Measurements from ENCODE around the gene ZNF148. TPM values are rescaled to one million over a fixed set of nuclear protein-coding genes. Genes with fewer than 3 reads are reported as not detected.

ZNF148 gene
- total and polyA plus RNA-seq, 2 of the 4 experiments (the other 2 are of a cell fraction), result 9.4 to 65.2 TPM

GRCh38 chr3:125322166-125322565 is 53.0 kb downstream of the ZNF148 start:
- dilution Hi-C loops (cut with HindIII; ENCODE audit: low sequenced_read_pairs, unreplicated experiment), result no loop called here
- in situ Hi-C loops (cut with MboI; ENCODE audit: low sequenced_read_pairs), result no loop called here
- ChIA-PET CTCF (interaction anchor here (0.6 kb wide), 1 partner anchor 11 kb away, joined by 3 read pairs; no protein-coding TSS in a partner anchor), POLR2A (ENCODE audit: unreplicated experiment) (no interaction called here)
- Histone ChIP-seq H3K27ac (ENCODE audit: insufficient read depth, low read length) (no peak overlapping the region), H3K23ac (ENCODE audit: low read depth, low read length) (no peak overlapping the region), H4K8ac (ENCODE audit: low read depth in 2 of 2, low read length in 2 of 2) (no peak overlapping the region), H2BK15ac (ENCODE audit: low read depth, low read length) (no peak overlapping the region), H3K18ac (ENCODE audit: low read depth, low read length) (no peak overlapping the region), H3K9ac (ENCODE audit: low read depth, low read length) (no peak overlapping the region), H2AK9ac (replicated peaks; ENCODE audit: low read depth, low read length, poor library complexity) (no peak overlapping the region), H4K91ac (ENCODE audit: insufficient read depth, low read depth, low read length) (no peak overlapping the region), H2BK120ac (ENCODE audit: low read depth, low read length) (no peak overlapping the region), H3K36me3 (ENCODE audit: control insufficient read depth, insufficient read depth, low read length) (peaks cover 2% of the 10 kb centered on the region; the same call in 1 of the 2 replicates), H3K4ac (ENCODE audit: low read depth, low read length) (no peak overlapping the region), H3K79me1 (ENCODE audit: low read depth in 1 of 2, low read length in 2 of 2) (peaks cover 6 to 35% of the 10 kb centered on the region in 2 experiments; a peak in 3 of 4 replicates), H4K5ac (ENCODE audit: low read depth, low read length) (no peak overlapping the region; the same call in 1 of the 2 replicates), H3K9me1 (ENCODE audit: insufficient read depth, low read length) (no peaks in the 10 kb centered on the region; the same call in 1 of the 2 replicates), H3K4me1 (ENCODE audit: control insufficient read depth, insufficient read depth, low read length) (peaks cover 4% of the 10 kb centered on the region; the same call in 1 of the 2 replicates), H4K20me1 (ENCODE audit: insufficient read depth, low read length) (no peaks in the 10 kb centered on the region; the same call in 1 of the 2 replicates), H2BK5ac (ENCODE audit: low read depth, low read length, poor library complexity, severe bottlenecking) (no peak overlapping the region), H2AFZ (replicated peaks; ENCODE audit: low read length, poor library complexity) (no peak overlapping the region), H3K27me3 (ENCODE audit: control insufficient read depth, insufficient read depth, low read length) (no peaks in the 10 kb centered on the region), H2AK5ac (ENCODE audit: low read depth, low read length) (no peak overlapping the region), H3K56ac (ENCODE audit: extremely low read depth, insufficient read depth, low read length) (no peak overlapping the region), H2BK20ac (ENCODE audit: low read depth, low read length) (no peak overlapping the region), H3K4me3 (ENCODE audit: insufficient read depth, low read depth, low read length) (no peak overlapping the region), H3K4me2 (ENCODE audit: low read depth, low read length) (no peak overlapping the region), H3K9me3 (ENCODE audit: control insufficient read depth, insufficient read depth, low read length) (peaks cover 2% of the 10 kb centered on the region; the same call in 1 of the 2 replicates), H3K14ac (replicated peaks; ENCODE audit: low read depth, low read length) (no peak overlapping the region)
- peak; percentile 78 for ATAC-seq (ENCODE audit: low read depth)
- peak; percentile 86 for DNase-seq
- TF ChIP-seq RCOR1 (IDR thresholded peaks at IDR 0.05; ENCODE audit: insufficient replicate concordance, low read length) (no peak), NFE2L2 (IDR thresholded peaks at IDR 0.05; ENCODE audit: low read depth, low read length) (no peak), RFX5 (IDR thresholded peaks at IDR 0.05; ENCODE audit: low read depth, low read length) (no peak), MXI1 (IDR thresholded peaks at IDR 0.05; ENCODE audit: borderline replicate concordance, low read depth, low read length) (no peak)
- TF ChIP-seq, protein P1, sequence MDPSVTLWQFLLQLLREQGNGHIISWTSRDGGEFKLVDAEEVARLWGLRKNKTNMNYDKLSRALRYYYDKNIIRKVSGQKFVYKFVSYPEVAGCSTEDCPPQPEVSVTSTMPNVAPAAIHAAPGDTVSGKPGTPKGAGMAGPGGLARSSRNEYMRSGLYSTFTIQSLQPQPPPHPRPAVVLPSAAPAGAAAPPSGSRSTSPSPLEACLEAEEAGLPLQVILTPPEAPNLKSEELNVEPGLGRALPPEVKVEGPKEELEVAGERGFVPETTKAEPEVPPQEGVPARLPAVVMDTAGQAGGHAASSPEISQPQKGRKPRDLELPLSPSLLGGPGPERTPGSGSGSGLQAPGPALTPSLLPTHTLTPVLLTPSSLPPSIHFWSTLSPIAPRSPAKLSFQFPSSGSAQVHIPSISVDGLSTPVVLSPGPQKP (IDR thresholded peaks at IDR 0.05; ENCODE audit: borderline replicate concordance, low read depth, low read length), result no peak
- BruUV-seq (replicated peaks), result no TSS peak
- intact Hi-C loops (cut with micrococcal nuclease), result no loop called here
- no CpG with 5 or more reads among the region's 6 CpGs for WGBS, 2 experiments (ENCODE audit: extremely low coverage in 2 of 2, insufficient read length in 1 of 2)

Data from IMR-90 (cell line).